HG03558 (cell line): Measurements from ENCODE around the gene ACP7.
"Not testable (repeated sequence)": the region's sequence is repeated elsewhere in the genome, so short reads cannot be mapped to it uniquely, and the experiment has no call there.

Experiments used
- ATAC-seq: cut with Tn5 transposase; IDR thresholded peaks from one replicate; pipeline ENCODE4 v1.9.1; 2021; ENCODE audit warnings: moderate number of reproducible peaks; ENCODE audit not compliant: unreplicated experiment; ENCODE audit errors: extremely low read depth

Gene ACP7

DNA sequence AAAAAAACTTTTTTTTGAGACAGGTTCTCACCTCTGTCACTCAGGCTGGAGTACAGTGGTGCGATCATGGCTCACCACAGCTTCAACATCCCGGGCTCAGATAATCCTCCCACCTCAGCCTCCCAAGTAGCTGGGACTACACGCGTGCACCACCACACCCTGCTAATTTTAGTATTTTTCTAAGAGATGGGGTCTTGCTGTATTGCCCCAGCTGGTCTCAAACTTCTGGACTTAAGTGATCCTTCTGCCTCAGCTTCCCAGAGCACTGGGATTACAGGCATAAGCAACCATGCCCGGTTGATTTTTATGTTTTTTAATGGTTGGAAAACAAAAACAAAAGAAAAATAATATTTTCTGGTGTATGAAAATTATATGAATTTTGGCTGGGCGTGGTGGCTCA is 9.2 kb upstream of the ACP7 start:
- no peak for ATAC-seq

- ATAC-seq: no peak
Observed at GRCh38 chr19:39077323-39077722, 6.8 kb upstream of the ACP7 start.

- no peak for ATAC-seq
Observed at GRCh38 chr19:39078436-39079200, 5.5 kb upstream of the ACP7 start.

DNA sequence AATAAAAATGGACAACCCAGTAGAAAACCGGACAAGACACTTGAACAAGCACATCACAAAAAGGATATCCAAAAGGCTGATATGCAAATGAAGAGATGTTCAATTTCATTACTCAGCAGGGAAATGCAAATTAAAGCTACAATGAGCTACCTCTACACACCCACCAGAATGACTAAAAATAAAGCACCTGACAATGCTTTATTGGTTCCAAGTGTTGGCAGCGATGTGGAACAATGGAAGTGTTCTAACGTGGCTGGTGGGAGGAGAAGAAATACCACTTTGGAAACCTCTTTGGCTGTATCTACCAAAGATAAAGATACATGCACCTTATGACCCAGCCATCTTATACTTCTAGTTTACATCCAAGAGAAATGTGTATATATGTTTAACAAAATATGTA is 3.7 kb upstream of the ACP7 start:
- no peak for ATAC-seq

DNA sequence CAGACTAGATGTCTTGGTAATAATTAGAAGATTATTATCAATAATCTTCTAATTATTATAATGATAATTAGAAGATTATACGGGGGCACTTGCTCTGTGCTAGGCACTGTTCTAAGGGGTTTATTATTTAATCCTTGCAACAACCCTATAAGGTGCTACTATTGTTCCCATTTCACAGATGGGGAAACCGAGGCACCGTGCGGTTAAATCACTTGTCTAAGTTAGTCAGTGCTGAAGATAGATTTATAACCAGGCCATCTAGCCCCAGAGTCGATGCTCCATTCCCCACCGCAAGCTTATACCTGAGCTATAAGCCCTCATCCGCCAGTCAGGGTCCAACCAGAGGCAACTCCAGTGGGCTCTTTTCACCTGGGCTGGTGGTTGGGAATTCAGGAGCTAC is 2.0 kb upstream of the ACP7 start:
- no peak for ATAC-seq

DNA sequence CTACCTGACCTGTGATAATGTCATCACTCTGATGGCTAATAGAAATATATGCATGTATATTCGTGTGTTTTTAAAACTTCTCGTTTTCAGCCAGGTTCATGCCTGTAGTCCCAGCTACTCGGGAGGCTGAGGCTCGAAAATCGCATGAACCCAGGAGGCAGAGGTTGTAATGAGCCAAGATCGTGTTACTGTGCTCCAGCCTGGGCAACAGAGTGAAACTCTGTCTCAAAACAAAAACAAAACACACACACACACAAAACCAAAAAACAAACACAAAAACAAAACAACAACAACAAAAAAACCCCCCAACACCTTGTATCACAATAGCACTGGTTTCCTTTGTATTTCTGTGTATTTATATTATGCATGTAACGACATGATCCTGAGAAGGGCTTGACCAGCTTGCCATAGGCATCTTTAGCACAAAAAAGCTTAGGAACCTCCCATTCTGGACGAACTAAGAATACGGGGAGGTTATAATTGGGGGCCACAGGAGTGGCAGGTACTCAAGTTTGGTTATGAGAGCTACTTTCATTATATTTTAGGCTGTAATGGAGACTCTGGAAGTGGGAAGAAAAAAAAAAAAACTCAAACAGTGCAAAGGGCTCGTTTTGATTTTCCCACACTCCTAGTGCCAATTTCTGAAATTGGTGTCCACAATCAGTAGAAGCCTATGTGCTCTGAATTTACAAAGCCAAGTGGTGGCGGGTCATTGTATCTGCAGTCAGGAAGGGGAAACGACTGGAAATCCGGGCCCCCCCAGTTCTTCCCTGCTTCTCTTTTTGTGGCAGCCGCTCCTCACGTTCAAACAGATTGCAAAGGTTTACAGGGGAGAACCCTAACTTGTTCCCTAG is 1.2 kb upstream of the ACP7 start:
- no peak for ATAC-seq

DNA sequence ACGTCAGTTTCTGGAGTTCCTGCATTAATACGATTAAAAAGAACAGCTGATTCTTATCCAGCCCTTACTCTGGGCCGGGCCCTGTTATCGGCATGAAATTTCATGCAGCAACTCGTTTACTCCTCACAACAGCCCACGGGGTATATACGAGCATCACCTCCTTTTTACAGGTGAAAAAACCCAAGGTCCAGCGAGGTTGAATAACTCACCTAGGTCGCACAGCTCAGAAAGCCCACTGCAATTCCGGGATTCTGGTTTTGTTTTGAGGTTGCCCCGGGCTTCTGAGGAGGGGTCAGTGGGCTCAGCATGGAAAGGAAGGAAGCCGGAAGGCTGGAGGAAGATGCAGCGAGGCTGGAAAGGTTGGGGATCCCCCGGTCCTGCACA is 577 bp upstream of the ACP7 start:
- ATAC-seq: no peak

- no peak for ATAC-seq
Observed at GRCh38 chr19:39084732-39085080, 538 bp downstream of the ACP7 start.

- no peak for ATAC-seq
Observed at GRCh38 chr19:39085392-39085791, 1.2 kb downstream of the ACP7 start.

DNA sequence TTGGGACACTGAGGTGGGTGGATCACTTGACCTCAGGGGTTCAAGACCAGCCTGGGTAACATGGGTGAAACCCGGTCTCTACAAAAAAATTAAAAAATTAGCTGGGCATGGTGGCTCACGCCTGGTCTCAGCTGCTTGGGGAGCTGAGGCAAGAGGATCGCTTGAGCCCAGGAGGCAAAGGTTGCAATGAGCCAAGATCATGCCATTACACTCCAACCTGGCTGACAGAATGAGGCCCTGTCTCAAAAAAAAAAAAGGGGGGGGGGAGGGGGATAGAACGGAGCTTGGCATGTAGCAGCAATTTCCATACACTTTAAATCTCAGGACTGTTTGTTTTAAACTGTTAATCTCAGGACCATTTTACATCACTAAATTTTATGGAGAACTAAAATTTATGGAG is 2.2 kb downstream of the ACP7 start:
- ATAC-seq: no peak

DNA sequence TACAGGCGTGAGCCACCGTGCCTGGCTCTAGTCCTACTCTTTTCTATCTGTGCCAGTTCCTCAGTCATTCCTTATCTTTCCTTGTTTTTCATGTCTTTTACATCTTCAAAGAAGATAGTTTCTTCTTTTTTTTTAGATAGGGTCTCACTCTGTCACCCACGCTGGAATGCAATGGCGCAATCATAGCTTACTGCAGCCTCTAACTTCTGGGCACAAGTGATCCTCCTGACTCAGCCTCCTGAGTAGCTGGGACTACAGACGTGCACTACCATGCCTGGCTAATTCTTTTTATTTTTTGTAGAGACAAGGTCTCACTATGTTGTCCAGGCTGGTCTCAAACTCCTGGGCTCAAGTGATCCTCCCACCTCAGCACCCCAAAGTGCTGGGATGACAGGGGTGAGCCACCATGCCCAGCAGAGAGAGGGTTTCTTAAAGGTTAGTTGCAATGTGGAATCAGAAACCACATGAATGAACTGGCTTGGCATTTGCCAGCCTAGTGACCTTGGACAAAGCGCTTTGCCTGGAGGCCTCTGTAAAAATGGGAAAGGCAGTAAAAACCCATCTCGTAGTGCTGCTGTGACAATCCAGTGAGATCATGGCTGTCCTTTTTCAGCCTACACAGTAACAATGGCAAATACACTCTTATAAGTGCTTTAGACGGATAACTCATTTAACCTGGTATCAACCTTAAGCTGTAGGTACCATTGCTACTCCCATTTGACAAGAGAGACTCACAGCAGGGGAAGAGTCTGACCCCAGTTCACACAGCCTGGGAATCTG is 3.9 kb downstream of the ACP7 start:
- ATAC-seq: no peak

DNA sequence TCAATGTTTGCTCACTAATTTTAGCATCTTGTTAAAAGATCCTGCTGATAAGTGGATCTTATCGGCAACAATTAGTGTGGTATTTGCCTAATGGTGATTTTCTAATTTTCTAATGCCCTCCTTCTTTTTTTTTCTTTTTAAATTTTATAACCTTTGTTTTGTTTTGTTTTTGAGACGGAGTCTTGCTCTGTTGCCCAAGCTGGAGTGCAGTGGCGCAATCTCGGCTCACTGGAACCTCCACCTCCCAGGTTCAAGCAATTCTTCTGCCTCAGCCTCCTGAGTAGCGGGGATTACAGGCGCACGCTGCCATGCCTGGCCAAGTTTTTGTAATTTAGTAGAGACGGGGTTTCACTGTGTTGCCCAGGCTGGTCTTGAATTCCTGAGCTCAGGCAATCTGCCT is 5.8 kb downstream of the ACP7 start:
- not testable (repeated sequence) for ATAC-seq

DNA sequence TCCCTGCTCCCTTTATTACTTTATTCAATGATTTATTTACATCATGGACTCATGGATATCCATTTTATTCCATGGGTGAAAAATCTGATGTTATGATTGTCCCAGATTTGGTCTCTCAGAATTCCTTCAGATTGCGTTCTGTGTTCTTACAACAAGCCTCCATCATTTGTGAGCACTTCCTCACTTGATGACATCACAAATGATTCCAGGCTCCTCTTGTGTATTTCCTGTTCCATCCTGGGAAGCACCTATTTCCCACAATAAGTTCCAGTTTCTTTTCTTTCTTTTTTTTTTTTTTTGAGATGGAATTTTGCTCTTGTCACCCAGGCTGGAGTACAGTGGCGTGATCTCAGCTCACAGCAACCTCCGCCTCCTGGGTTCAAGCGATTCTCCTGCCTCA is 6.7 kb downstream of the ACP7 start:
- ATAC-seq: no peak

DNA sequence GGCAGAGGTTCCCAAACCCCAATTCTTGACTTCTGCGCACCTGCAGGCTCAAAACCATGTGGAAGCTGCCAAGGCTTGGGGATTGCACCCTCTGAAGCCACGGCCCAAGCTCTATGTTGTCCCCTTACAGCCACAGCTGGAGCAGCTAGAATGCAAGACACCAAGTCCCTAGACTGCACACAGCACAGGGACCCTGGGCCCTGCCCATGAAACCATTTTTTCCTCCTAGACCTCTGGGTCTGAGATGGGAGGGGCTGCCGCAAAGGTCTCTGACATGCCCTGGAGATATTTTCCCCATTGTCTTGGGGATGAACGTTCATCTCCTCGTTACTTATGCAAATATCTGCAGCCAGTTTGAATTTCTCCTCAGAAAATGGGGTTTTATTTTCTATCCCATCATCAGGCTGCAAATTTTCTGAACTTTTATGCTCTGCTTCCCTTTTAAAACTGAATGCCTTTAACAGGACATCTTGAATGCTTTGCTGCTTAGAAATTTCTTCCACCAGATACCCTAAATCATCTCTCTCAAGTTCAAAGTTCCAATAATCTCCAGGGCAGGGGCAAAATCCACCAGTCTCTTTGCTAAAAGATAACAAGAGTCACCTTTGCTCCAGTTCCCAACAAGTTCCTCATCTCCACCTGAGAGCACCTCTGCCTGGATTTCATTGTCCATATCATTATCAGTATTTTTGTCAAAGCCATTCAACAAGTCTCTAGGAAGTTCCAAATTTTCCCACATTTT is 11.8 kb downstream of the ACP7 start:
- ATAC-seq: not testable (repeated sequence)

DNA sequence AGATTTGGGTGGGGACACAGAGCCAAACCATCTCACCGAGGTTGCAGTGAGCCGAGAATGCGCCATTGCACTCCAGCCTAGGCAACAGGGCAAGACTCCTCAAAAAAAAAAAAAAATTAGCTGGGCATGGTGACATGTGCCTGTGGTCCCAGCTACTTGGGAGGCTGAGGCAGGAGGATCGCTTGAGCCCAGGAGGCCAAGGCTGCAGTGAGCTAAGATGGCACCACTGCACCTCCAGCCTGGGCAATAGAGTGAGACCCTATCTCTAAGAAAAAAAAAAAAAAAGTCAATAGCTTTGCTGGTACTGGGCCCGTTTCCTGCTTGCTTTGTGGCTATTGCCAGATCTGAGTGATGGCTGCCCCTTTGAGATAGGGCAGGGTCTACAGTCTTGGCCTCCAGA is 13.1 kb downstream of the ACP7 start:
- ATAC-seq: no peak

DNA sequence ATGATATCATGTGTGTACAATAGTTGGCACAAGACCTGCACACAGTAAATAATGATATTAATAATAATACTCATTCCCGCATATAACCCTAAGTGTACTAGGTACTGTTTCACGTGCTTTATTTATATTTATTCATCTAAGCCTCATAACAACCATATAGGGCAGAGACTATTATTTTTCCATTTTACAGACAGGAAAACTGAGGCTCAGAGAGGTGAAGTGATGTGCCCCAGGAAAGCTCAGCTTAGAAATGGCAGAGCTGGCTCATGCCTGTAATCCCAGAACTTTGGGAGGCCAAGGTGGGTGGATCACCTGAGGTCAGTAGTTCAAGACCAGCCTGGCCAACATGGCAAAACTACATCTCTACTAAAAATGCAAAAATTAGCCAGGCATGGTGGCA is 13.6 kb downstream of the ACP7 start:
- no peak for ATAC-seq

DNA sequence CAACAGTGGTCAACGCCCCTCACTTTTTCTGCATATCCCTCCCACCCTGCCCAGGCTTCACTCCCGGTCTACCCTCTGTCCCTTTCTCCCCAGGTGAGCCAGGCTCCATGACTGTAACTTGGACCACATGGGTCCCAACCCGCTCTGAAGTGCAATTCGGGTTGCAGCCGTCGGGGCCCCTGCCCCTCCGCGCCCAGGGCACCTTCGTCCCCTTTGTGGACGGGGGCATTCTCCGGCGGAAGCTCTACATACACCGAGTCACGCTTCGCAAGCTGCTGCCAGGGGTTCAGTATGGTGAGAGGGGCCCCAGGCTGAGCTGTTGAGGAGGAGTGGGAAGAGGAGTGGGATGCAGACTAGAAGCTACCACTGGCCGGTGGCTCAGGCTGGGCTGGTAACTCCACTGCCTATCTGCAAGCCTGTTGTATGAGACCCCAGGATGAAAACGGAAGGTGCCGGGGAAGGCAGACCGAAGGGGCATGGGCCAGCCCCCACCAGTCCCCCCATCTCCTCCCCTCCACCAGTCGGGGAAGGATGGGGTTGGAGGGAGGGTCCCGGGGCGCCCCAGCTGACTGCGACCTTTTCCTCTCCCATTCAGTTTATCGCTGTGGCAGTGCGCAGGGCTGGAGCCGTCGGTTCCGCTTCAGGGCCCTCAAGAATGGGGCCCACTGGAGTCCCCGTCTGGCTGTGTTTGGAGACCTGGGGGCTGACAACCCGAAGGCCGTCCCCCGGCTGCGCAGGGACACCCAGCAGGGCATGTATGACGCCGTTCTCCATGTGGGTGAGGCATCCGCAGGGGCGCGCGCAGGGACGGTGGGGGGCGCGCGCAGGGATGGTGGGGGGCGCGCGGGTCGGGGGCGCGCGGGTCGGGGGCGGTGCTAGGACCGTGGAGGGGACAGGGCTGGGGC is 14.4 kb downstream of the ACP7 start:
- no peak for ATAC-seq

DNA sequence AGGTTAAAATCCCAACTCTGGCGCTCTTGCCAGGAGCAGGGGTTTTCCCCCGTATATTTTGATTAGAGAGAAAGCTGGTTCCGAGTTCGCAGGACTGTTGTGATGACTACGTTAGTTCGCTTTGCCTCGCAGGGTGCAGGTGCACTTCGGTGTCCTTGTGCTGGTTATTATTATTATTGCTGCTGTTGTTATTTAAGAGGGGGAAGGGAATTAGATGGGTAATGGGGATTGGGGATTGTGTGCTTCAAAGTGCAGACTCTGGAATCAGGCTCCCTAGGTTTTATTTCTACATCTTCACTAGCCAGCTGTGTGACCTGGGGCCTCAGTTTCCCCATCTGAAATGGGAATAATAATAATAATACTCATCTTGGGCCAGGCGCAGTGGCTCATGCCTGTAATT is 15.2 kb downstream of the ACP7 start:
- no peak for ATAC-seq

- ATAC-seq: no peak
Observed at GRCh38 chr19:39100500-39101166, 16.5 kb downstream of the ACP7 start.
